Measurements from ENCODE around the gene AK8. TPM values are rescaled to one million over a fixed set of nuclear protein-coding genes. Genes with fewer than 3 reads are reported as not detected.

AK8 gene
- total and polyA plus RNA-seq, 2 of the 4 experiments (the other 2 are of a cell fraction) = under 0.01 to 0.09 TPM

GRCh38 chr9:132755096-132755495 lies 123.0 kb downstream of the AK8 start:
- no peak overlapping the region for H2AK5ac ChIP-seq (ENCODE audit: low read depth, low read length)
- dilution Hi-C loops (cut with HindIII; ENCODE audit: low sequenced_read_pairs, unreplicated experiment) (no loop called here), in situ Hi-C loops (cut with MboI; ENCODE audit: low sequenced_read_pairs) (no loop called here), intact Hi-C loops (cut with micrococcal nuclease) (no loop called here)
- no peak for TF ChIP-seq SMC3 (IDR thresholded peaks at IDR 0.05; ENCODE audit: low read depth, low read length)
- TF ChIP-seq CHD1 (IDR thresholded peaks at IDR 0.05; ENCODE audit: low read depth, low read length) = no peak
- TF ChIP-seq RFX5 (IDR thresholded peaks at IDR 0.05; ENCODE audit: low read depth, low read length) = no peak
- no peak for TF ChIP-seq CEBPB (IDR thresholded peaks at IDR 0.05; ENCODE audit: low read depth, low read length)
- no peak for TF ChIP-seq MAFK (IDR thresholded peaks at IDR 0.05; ENCODE audit: low read depth, low read length)
- no peak for TF ChIP-seq FOS (IDR thresholded peaks at IDR 0.05; ENCODE audit: low read depth, low read length)
- TF ChIP-seq USF2 (IDR thresholded peaks at IDR 0.05; ENCODE audit: low read depth, low read length) = no peak
- TF ChIP-seq MXI1 (IDR thresholded peaks at IDR 0.05; ENCODE audit: borderline replicate concordance, low read depth, low read length) = no peak
- TF ChIP-seq BHLHE40 (IDR thresholded peaks at IDR 0.05; ENCODE audit: low read depth, low read length) = no peak
- TF ChIP-seq RAD21 (IDR thresholded peaks at IDR 0.05; ENCODE audit: low read length) = no peak
- TF ChIP-seq CTCF (conservative IDR thresholded peaks at IDR 0.05; ENCODE audit: low read depth, low read length) = no peak
- TF ChIP-seq POLR2A (IDR thresholded peaks at IDR 0.05; ENCODE audit: low read depth, low read length) = no peak
- TF ChIP-seq NFE2L2 (IDR thresholded peaks at IDR 0.05; ENCODE audit: low read depth, low read length) = no peak
- no peak for TF ChIP-seq MAZ (IDR thresholded peaks at IDR 0.05; ENCODE audit: borderline replicate concordance, low read depth, low read length)
- TF ChIP-seq RCOR1 (IDR thresholded peaks at IDR 0.05; ENCODE audit: insufficient replicate concordance, low read length) = no peak
- no peak overlapping the region for H3K23ac ChIP-seq (ENCODE audit: low read depth, low read length)
- DNase-seq (no peak), ATAC-seq (ENCODE audit: low read depth) (no peak)
- no peak overlapping the region for H3K4ac ChIP-seq (ENCODE audit: low read depth, low read length)
- H3K9ac ChIP-seq (ENCODE audit: low read depth, low read length) = no peak overlapping the region
- no peak overlapping the region for H2BK20ac ChIP-seq (ENCODE audit: low read depth, low read length)
- BruUV-seq (replicated peaks) = no TSS peak
- H3K9me3 ChIP-seq (ENCODE audit: control insufficient read depth, insufficient read depth, low read length) = no peaks in the 10 kb centered on the region
- H4K20me1 ChIP-seq (ENCODE audit: insufficient read depth, low read length) = no peaks in the 10 kb centered on the region
- ChIA-PET CTCF (no interaction called here), POLR2A (ENCODE audit: unreplicated experiment) (no interaction called here)
- no peak overlapping the region for H3K14ac ChIP-seq (replicated peaks; ENCODE audit: low read depth, low read length)
- H3K4me2 ChIP-seq (ENCODE audit: low read depth, low read length) = no peak overlapping the region
- no peak overlapping the region for H3K18ac ChIP-seq (ENCODE audit: low read depth, low read length)
- H3K9me1 ChIP-seq (ENCODE audit: insufficient read depth, low read length) = no peaks in the 10 kb centered on the region
- 40% methylated on average over 1 of the region's 9 CpGs; no CpG with 5 or more reads in 1 of the 2 experiments for WGBS, 2 experiments (ENCODE audit: extremely low coverage in 2 of 2, insufficient read length in 1 of 2)
- no peak overlapping the region for H4K8ac ChIP-seq (ENCODE audit: low read depth in 2 of 2, low read length in 2 of 2)
- no peak overlapping the region for H2BK120ac ChIP-seq (ENCODE audit: low read depth, low read length)
- no peak overlapping the region for H2BK15ac ChIP-seq (ENCODE audit: low read depth, low read length)
- peaks cover 49% of the 10 kb centered on the region for H3K27me3 ChIP-seq (ENCODE audit: control insufficient read depth, insufficient read depth, low read length)
- no peak overlapping the region for H2AFZ ChIP-seq (replicated peaks; ENCODE audit: low read length, poor library complexity)
- H3K27ac ChIP-seq (ENCODE audit: insufficient read depth, low read length) = no peak overlapping the region
- H3K4me3 ChIP-seq (ENCODE audit: insufficient read depth, low read depth, low read length) = no peak overlapping the region
- H3K56ac ChIP-seq (ENCODE audit: extremely low read depth, insufficient read depth, low read length) = no peak overlapping the region
- H3K79me1 ChIP-seq (ENCODE audit: low read depth in 1 of 2, low read length in 2 of 2) = no peaks in the 10 kb centered on the region
- H2BK5ac ChIP-seq (ENCODE audit: low read depth, low read length, poor library complexity, severe bottlenecking) = no peak overlapping the region
- H4K5ac ChIP-seq (ENCODE audit: low read depth, low read length) = no peak overlapping the region
- H2AK9ac ChIP-seq (replicated peaks; ENCODE audit: low read depth, low read length, poor library complexity) = no peak overlapping the region
- no peaks in the 10 kb centered on the region for H3K36me3 ChIP-seq (ENCODE audit: control insufficient read depth, insufficient read depth, low read length)
- H3K4me1 ChIP-seq (ENCODE audit: control insufficient read depth, insufficient read depth, low read length) = no peaks in the 10 kb centered on the region; the same call in 1 of the 2 replicates
- H4K91ac ChIP-seq (ENCODE audit: insufficient read depth, low read depth, low read length) = no peak overlapping the region

Data from IMR-90 (cell line).